ENCODE measurements around the gene NCF4. TPM values are rescaled to one million over a fixed set of nuclear protein-coding genes. Genes with fewer than 3 reads are reported as not detected.

Gene NCF4
- total and polyA plus RNA-seq, 8 donors: 3.2 to 68.1 (median 3.7) TPM

GRCh38 chr22:36833073-36833472 lies 27.7 kb upstream of the NCF4 start:
- ATAC-seq (no peak), DNase-seq (no peak)
- TF ChIP-seq, protein P1, sequence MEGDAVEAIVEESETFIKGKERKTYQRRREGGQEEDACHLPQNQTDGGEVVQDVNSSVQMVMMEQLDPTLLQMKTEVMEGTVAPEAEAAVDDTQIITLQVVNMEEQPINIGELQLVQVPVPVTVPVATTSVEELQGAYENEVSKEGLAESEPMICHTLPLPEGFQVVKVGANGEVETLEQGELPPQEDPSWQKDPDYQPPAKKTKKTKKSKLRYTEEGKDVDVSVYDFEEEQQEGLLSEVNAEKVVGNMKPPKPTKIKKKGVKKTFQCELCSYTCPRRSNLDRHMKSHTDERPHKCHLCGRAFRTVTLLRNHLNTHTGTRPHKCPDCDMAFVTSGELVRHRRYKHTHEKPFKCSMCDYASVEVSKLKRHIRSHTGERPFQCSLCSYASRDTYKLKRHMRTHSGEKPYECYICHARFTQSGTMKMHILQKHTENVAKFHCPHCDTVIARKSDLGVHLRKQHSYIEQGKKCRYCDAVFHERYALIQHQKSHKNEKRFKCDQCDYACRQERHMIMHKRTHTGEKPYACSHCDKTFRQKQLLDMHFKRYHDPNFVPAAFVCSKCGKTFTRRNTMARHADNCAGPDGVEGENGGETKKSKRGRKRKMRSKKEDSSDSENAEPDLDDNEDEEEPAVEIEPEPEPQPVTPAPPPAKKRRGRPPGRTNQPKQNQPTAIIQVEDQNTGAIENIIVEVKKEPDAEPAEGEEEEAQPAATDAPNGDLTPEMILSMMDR (IDR thresholded peaks at IDR 0.05): no peak
- Histone ChIP-seq H3K27ac (no peak overlapping the region), H3K4me3 (no peak overlapping the region), H3K36me3 (no peaks in the 10 kb centered on the region), H3K27me3 (peaks cover 0 to 52% of the 10 kb centered on the region in 2 donors), H3K4me1 (peaks cover 0 to 21% of the 10 kb centered on the region in 2 donors), H3K9me3 (peaks cover 0 to 5% of the 10 kb centered on the region in 2 donors)
- intact Hi-C loops (cut with DNase I): no loop called here

DNA sequence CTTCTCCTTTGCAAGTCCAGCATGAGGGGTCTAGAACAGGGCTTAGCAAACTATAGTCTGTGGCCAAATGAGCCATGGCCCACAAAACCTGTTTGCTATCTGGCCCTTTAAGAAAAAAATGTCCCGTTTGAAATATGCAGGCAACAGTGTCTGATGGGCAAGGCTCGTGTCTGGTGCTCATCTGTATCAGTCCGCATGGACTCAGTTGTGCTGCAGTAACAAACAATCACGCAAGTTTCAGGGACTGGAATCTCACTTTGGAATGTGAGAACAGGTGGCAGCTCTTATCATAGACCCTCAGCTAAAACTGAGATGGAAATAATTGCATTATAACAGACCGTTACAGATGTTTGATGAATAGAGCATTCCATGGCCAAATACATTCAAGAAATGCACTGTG lies 24.9 kb upstream of the NCF4 start:
- DNase-seq (no peak), ATAC-seq (no peak)
- H3K27ac ChIP-seq: no peak overlapping the region
- H3K4me3 ChIP-seq: no peak overlapping the region
- H3K27me3 ChIP-seq: peaks cover 0 to 56% of the 10 kb centered on the region in 2 donors
- TF ChIP-seq, protein P1 (IDR thresholded peaks at IDR 0.05): no peak
- H3K9me3 ChIP-seq: peaks cover 0 to 5% of the 10 kb centered on the region in 2 donors
- no peaks in the 10 kb centered on the region for H3K36me3 ChIP-seq
- H3K4me1 ChIP-seq: peaks cover 0 to 16% of the 10 kb centered on the region in 2 donors
- intact Hi-C loops (cut with DNase I): no loop called here

- H3K36me3 ChIP-seq: no peaks in the 10 kb centered on the region
- ATAC-seq (no peak), DNase-seq (no peak)
- intact Hi-C loops (cut with DNase I): no loop called here
- TF ChIP-seq, protein P1 (IDR thresholded peaks at IDR 0.05): no peak
- no peaks in the 10 kb centered on the region for H3K4me1 ChIP-seq
- peaks cover 0 to 62% of the 10 kb centered on the region in 2 donors for H3K27me3 ChIP-seq
- no peak overlapping the region for H3K27ac ChIP-seq
- no peak overlapping the region for H3K4me3 ChIP-seq
- peaks cover 0 to 5% of the 10 kb centered on the region in 2 donors for H3K9me3 ChIP-seq
Observed at GRCh38 chr22:36838119-36839030, 22.4 kb upstream of the NCF4 start.

DNA sequence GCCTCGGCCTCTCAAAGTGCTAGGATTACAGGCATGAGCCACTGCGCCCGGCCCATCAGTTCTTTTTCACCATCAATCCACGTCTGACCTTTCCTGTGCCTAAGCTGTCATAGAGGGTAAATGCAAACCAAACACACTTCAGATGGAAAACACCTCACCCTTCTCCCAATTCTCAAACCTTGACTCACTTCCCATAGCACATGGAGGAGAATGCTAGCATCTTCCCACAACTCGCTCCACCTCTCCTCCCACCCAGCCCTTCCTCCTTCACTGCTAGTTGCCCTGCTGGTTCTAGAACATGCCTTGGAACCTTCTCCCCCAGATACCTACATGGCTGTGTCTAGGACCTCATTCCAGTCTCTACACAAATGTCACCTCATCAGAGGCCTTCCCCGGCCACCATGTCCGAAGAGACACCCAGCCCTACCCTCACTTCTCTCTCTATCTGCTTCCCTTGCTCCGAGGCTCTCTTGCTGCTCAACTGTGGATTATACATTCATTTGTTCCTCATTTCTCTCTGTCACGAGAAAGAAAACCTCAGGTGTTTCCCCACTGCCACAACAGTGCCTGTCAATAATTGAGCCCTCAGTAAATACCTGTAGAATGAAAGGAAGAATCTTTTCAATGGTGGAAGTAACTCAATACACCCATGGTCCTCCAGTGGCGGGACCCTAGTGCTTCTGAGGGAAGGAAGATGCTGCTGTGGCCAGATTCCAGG lies 21.3 kb upstream of the NCF4 start:
- Histone ChIP-seq H3K4me3 (no peak overlapping the region), H3K9me3 (peaks cover 0 to 5% of the 10 kb centered on the region in 2 donors), H3K27ac (no peak overlapping the region), H3K36me3 (no peaks in the 10 kb centered on the region), H3K4me1 (no peaks in the 10 kb centered on the region), H3K27me3 (peaks cover 0 to 60% of the 10 kb centered on the region in 2 donors)
- intact Hi-C loops (cut with DNase I): no loop called here
- TF ChIP-seq, protein P1 (IDR thresholded peaks at IDR 0.05): no peak
- DNase-seq (no peak), ATAC-seq (no peak)

DNA sequence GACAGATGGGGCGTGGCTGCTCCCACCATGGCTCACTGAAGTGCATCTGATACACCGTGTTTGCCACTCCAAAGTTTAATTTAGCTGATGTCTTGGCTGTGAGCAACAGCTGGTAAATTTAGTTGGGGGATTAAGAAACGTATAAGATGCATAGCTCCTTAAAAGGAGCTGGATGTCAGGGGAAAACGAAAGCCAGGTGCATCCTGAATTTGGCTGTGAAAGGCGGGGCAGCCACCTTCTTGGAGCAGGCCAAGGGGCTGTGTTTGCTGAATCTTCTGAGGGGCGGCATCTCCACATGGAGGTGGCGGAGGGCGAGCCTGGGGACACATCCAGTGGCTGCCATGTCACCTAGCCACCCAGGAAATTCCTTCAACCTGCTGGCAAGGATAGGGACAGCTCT lies 20.7 kb upstream of the NCF4 start:
- intact Hi-C loops (cut with DNase I): no loop called here
- Histone ChIP-seq H3K27ac (no peak overlapping the region), H3K4me1 (no peaks in the 10 kb centered on the region), H3K9me3 (peaks cover 0 to 5% of the 10 kb centered on the region in 2 donors), H3K4me3 (no peak overlapping the region), H3K36me3 (no peaks in the 10 kb centered on the region), H3K27me3 (peaks cover 0 to 59% of the 10 kb centered on the region in 2 donors)
- ATAC-seq (no peak), DNase-seq (no peak)
- TF ChIP-seq, protein P1 (IDR thresholded peaks at IDR 0.05): no peak
